ENCODE data around the gene ESRRG. TPM values are rescaled to one million over a fixed set of nuclear protein-coding genes. Genes with fewer than 3 reads are reported as not detected.

ESRRG gene
- total and polyA plus RNA-seq, 5 experiments from 2014 or later = not detected

- Mint-ChIP-seq H3K27ac (no peak overlapping the region), H3K4me1 (no peaks in the 10 kb centered on the region), H3K9me3 (peaks cover 0 to 19% (median 3%) of the 10 kb centered on the region in 9 donors), H3K4me3 (no peak overlapping the region), H3K36me3 (peaks cover 0 to 4% (median 0%) of the 10 kb centered on the region in 3 donors), H3K27me3 (no peaks in the 10 kb centered on the region)
- POLR2A ChIA-PET = no interaction called here
- no peak for DNase-seq
- no peak for ATAC-seq
Measured at GRCh38 chr1:216641669-216642460, 81.4 kb downstream of the ESRRG start.

GRCh38 chr1:216640100-216640499 lies 83.1 kb downstream of the ESRRG start:
- Mint-ChIP-seq H3K4me1 (no peaks in the 10 kb centered on the region), H3K4me3 (no peak overlapping the region), H3K27ac (no peak overlapping the region), H3K9me3 (peaks cover 0 to 8% (median 5%) of the 10 kb centered on the region in 9 donors), H3K27me3 (no peaks in the 10 kb centered on the region), H3K36me3 (peaks cover 0 to 3% (median 0%) of the 10 kb centered on the region in 3 donors)
- DNase-seq (no peak), ATAC-seq (no peak)
- POLR2A ChIA-PET = no interaction called here

GRCh38 chr1:216632980-216633379 lies 90.2 kb downstream of the ESRRG start:
- H3K4me3 Mint-ChIP-seq = no peak overlapping the region
- no peaks in the 10 kb centered on the region for H3K36me3 Mint-ChIP-seq
- H3K4me1 Mint-ChIP-seq = no peaks in the 10 kb centered on the region
- H3K27ac Mint-ChIP-seq = no peak overlapping the region
- no peak for ATAC-seq
- H3K9me3 Mint-ChIP-seq = peaks cover 0 to 9% (median 4%) of the 10 kb centered on the region in 9 donors
- DNase-seq = no peak
- POLR2A ChIA-PET = no interaction called here
- peaks cover 0 to 3% (median 0%) of the 10 kb centered on the region in 5 donors for H3K27me3 Mint-ChIP-seq

GRCh38 chr1:216630532-216630931 lies 92.7 kb downstream of the ESRRG start:
- H3K9me3 Mint-ChIP-seq = peaks cover 0 to 9% (median 4%) of the 10 kb centered on the region in 9 donors
- H3K4me1 Mint-ChIP-seq = no peaks in the 10 kb centered on the region
- H3K4me3 Mint-ChIP-seq = no peak overlapping the region
- H3K27me3 Mint-ChIP-seq = peaks cover 0 to 3% (median 0%) of the 10 kb centered on the region in 5 donors
- DNase-seq = no peak
- no peak for ATAC-seq
- POLR2A ChIA-PET = no interaction called here
- H3K27ac Mint-ChIP-seq = no peak overlapping the region
- H3K36me3 Mint-ChIP-seq = no peaks in the 10 kb centered on the region

GRCh38 chr1:216627252-216627651 lies 96.0 kb downstream of the ESRRG start:
- Mint-ChIP-seq H3K27me3 (peaks cover 0 to 3% (median 0%) of the 10 kb centered on the region in 5 donors), H3K36me3 (no peaks in the 10 kb centered on the region), H3K27ac (no peak overlapping the region), H3K9me3 (peaks cover 0 to 9% (median 2%) of the 10 kb centered on the region in 9 donors), H3K4me1 (no peaks in the 10 kb centered on the region), H3K4me3 (no peak overlapping the region)
- POLR2A ChIA-PET = no interaction called here
- DNase-seq (no peak), ATAC-seq (no peak)

- POLR2A ChIA-PET = no interaction called here
- Mint-ChIP-seq H3K27me3 (peaks cover 0 to 3% (median 0%) of the 10 kb centered on the region in 5 donors), H3K9me3 (peaks cover 0 to 9% (median 0%) of the 10 kb centered on the region in 9 donors), H3K4me1 (no peaks in the 10 kb centered on the region), H3K27ac (no peak overlapping the region), H3K4me3 (no peak overlapping the region), H3K36me3 (no peaks in the 10 kb centered on the region)
- no peak for ATAC-seq
- no peak for DNase-seq
Measured at GRCh38 chr1:216626394-216627067, 96.7 kb downstream of the ESRRG start.

GRCh38 chr1:216621536-216621935 lies 101.7 kb downstream of the ESRRG start:
- H3K36me3 Mint-ChIP-seq = no peaks in the 10 kb centered on the region
- no peak overlapping the region for H3K4me3 Mint-ChIP-seq
- POLR2A ChIA-PET = no interaction called here

GRCh38 chr1:216617081-216617875 lies 106.0 kb downstream of the ESRRG start:
- Mint-ChIP-seq H3K27me3 (no peaks in the 10 kb centered on the region), H3K27ac (no peak overlapping the region), H3K4me1 (no peaks in the 10 kb centered on the region), H3K36me3 (no peaks in the 10 kb centered on the region), H3K9me3 (peaks cover 0 to 10% (median 3%) of the 10 kb centered on the region in 9 donors), H3K4me3 (no peak overlapping the region)
- no peak for DNase-seq
- POLR2A ChIA-PET = no interaction called here
- no peak for ATAC-seq

More at GRCh38 chr1:216621536-216621935, 101.7 kb downstream of the ESRRG start:
- DNase-seq = no peak
- no peaks in the 10 kb centered on the region for H3K27me3 Mint-ChIP-seq
- no peak overlapping the region for H3K27ac Mint-ChIP-seq
- H3K9me3 Mint-ChIP-seq = peaks cover 0 to 8% (median 0%) of the 10 kb centered on the region in 9 donors
- no peak for ATAC-seq
- H3K4me1 Mint-ChIP-seq = no peaks in the 10 kb centered on the region

- peaks cover 0 to 19% (median 3%) of the 10 kb centered on the region in 9 donors for H3K9me3 Mint-ChIP-seq
- ATAC-seq (no peak), DNase-seq (no peak)
- no peaks in the 10 kb centered on the region for H3K27me3 Mint-ChIP-seq
- no peaks in the 10 kb centered on the region for H3K4me1 Mint-ChIP-seq
- no peak overlapping the region for H3K27ac Mint-ChIP-seq
- no peaks in the 10 kb centered on the region for H3K36me3 Mint-ChIP-seq
- H3K4me3 Mint-ChIP-seq = no peak overlapping the region
- POLR2A ChIA-PET = no interaction called here
Measured at GRCh38 chr1:216616425-216616824, 106.8 kb downstream of the ESRRG start.

GRCh38 chr1:216614011-216614934 lies 109.0 kb downstream of the ESRRG start:
- DNase-seq = no peak
- ATAC-seq = no peak
- H3K4me1 Mint-ChIP-seq = no peaks in the 10 kb centered on the region
- peaks cover 0 to 22% (median 5%) of the 10 kb centered on the region in 9 donors for H3K9me3 Mint-ChIP-seq
- no peak overlapping the region for H3K27ac Mint-ChIP-seq
- POLR2A ChIA-PET = no interaction called here
- H3K4me3 Mint-ChIP-seq = no peak overlapping the region
- H3K27me3 Mint-ChIP-seq = no peaks in the 10 kb centered on the region
- no peaks in the 10 kb centered on the region for H3K36me3 Mint-ChIP-seq

- no peak for ATAC-seq
- H3K27me3 Mint-ChIP-seq = no peaks in the 10 kb centered on the region
- POLR2A ChIA-PET = no interaction called here
- no peaks in the 10 kb centered on the region for H3K36me3 Mint-ChIP-seq
- no peak overlapping the region for H3K4me3 Mint-ChIP-seq
- DNase-seq = no peak
- H3K4me1 Mint-ChIP-seq = no peaks in the 10 kb centered on the region
- no peak overlapping the region for H3K27ac Mint-ChIP-seq
- peaks cover 0 to 22% (median 4%) of the 10 kb centered on the region in 9 donors for H3K9me3 Mint-ChIP-seq
Measured at GRCh38 chr1:216612291-216612690, 110.9 kb downstream of the ESRRG start.

- DNase-seq (no peak), ATAC-seq (no peak)
- Mint-ChIP-seq H3K27ac (no peak overlapping the region), H3K4me3 (no peak overlapping the region), H3K9me3 (peaks cover 0 to 10% (median 3%) of the 10 kb centered on the region in 9 donors), H3K27me3 (peaks cover 0 to 17% (median 0%) of the 10 kb centered on the region in 5 donors), H3K36me3 (no peaks in the 10 kb centered on the region), H3K4me1 (no peaks in the 10 kb centered on the region)
- POLR2A ChIA-PET = no interaction called here
Measured at GRCh38 chr1:216607067-216607697, 116.0 kb downstream of the ESRRG start.
